GM06990 (cell line): ENCODE data around the gene U2SURP.
A peak's percentile ranks its signal among the peaks of the same experiment; 100 is the strongest.
"Not testable (repeated sequence)": the region's sequence is repeated elsewhere in the genome, so short reads cannot be mapped to it uniquely, and the experiment has no call there.

ENCODE experiments used
- DNase-seq: peaks from one replicate; pipeline ENCODE4 v3.0.0-alpha.2; 2011; ENCODE audit not compliant: insufficient read length; ENCODE audit errors: extremely low read depth
- H3K27me3 ChIP-seq: replicated peaks from 2 replicates; pipeline ENCODE4 v1.6.0; 2011; ENCODE audit warnings: low read length; ENCODE audit not compliant: control insufficient read depth, insufficient read depth
- H3K36me3 ChIP-seq: 2 replicates; pipeline ENCODE4 v1.5.1; 2011; ENCODE audit warnings: low read length; ENCODE audit not compliant: control insufficient read depth, insufficient read depth
- H3K4me3 ChIP-seq: replicated peaks from 2 replicates; pipeline ENCODE4 v1.5.1; 2011; ENCODE audit warnings: low read depth, mild to moderate bottlenecking, control low read depth, low read length
- TF ChIP-seq, protein P1 (sequence below): IDR thresholded peaks from 2 replicates; pipeline ENCODE4 v1.5.1; 2011; ENCODE audit warnings: low read length, control low read depth, mild to moderate bottlenecking, inconsistent platforms; ENCODE audit not compliant: insufficient read depth, poor library complexity, severe bottlenecking

Gene U2SURP

DNA sequence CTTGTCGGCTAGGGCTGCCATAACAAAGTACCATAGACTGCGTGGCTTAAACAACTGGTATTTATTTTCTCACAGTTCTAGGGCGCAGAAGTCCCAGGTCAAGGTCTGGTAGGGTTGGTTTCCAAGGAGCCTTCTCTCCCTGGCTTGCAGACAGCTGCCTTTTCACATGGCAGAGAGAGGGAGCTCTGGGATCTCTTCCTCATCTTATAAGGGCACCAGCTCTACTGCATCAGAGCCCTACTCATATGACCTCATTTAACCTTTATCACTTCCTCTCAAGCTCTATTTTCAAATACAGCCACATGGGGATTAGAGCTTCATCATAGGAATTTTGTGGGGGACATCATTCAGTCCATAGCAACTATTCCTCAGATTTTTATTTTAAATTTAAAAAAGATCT lies 20.3 kb upstream of the U2SURP start:
- H3K27me3 ChIP-seq, result no peaks in the 10 kb centered on the region
- no peak overlapping the region for H3K4me3 ChIP-seq
- no peak for DNase-seq
- no peaks in the 10 kb centered on the region for H3K36me3 ChIP-seq
- TF ChIP-seq, protein P1, sequence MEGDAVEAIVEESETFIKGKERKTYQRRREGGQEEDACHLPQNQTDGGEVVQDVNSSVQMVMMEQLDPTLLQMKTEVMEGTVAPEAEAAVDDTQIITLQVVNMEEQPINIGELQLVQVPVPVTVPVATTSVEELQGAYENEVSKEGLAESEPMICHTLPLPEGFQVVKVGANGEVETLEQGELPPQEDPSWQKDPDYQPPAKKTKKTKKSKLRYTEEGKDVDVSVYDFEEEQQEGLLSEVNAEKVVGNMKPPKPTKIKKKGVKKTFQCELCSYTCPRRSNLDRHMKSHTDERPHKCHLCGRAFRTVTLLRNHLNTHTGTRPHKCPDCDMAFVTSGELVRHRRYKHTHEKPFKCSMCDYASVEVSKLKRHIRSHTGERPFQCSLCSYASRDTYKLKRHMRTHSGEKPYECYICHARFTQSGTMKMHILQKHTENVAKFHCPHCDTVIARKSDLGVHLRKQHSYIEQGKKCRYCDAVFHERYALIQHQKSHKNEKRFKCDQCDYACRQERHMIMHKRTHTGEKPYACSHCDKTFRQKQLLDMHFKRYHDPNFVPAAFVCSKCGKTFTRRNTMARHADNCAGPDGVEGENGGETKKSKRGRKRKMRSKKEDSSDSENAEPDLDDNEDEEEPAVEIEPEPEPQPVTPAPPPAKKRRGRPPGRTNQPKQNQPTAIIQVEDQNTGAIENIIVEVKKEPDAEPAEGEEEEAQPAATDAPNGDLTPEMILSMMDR, result no peak

DNA sequence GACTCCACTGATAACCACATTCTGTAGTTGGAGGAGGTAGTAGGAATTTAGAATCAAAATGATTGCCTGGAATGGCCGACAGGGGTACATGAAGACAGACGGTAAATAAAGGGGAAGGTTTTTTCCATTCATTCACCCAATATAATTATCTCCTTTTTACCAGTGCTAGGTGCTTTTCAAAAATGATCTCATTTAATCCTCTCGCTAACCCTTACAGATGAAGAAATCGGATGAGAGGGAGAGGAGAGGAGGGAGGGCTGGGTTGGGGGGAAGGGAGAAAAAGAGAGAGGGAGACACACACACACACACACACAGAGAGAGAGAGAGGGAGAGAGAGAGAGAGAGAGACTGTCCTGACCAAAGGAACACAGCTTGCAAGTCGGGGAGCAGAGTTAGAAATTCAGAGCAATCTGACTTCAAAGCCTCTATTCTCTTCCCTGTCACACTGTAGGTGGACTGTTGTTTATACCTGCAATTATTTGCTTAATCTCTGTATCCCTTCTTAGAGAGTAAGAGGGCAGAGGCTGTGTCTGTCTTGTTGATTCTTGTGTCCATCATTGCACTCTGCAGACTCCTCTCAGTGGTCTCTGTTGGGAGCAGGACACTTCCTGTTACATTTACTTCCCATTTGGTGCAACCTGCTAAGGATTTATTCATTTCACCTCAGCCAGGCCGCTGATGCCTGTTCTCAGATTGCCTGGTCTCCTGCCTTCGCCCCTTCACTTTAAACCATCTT lies 19.2 kb upstream of the U2SURP start:
- TF ChIP-seq, protein P1, result no peak
- H3K4me3 ChIP-seq, result no peak overlapping the region
- DNase-seq, result no peak
- H3K36me3 ChIP-seq, result no peaks in the 10 kb centered on the region
- no peaks in the 10 kb centered on the region for H3K27me3 ChIP-seq

DNA sequence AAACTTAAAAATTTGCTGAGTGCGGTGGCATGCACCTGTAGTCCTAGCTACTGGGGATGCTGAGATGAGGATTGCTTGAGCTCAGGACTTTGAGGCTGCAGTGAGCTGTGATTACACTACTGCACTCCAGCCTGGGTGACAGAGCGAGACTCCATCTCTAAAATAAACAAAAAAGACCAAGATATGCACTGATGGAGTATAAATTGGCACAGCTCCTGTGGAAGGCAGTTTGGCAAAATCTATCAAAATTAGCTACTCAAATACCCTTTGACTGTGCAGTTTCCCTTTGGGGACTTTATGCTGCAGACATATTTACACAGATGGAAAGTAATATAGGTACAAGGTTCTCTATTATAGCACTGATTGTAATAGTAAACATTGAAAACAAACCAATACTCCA lies 18.1 kb upstream of the U2SURP start:
- Histone ChIP-seq H3K36me3 (no peaks in the 10 kb centered on the region), H3K4me3 (no peak overlapping the region), H3K27me3 (no peaks in the 10 kb centered on the region)
- TF ChIP-seq, protein P1, result no peak
- no peak for DNase-seq

DNA sequence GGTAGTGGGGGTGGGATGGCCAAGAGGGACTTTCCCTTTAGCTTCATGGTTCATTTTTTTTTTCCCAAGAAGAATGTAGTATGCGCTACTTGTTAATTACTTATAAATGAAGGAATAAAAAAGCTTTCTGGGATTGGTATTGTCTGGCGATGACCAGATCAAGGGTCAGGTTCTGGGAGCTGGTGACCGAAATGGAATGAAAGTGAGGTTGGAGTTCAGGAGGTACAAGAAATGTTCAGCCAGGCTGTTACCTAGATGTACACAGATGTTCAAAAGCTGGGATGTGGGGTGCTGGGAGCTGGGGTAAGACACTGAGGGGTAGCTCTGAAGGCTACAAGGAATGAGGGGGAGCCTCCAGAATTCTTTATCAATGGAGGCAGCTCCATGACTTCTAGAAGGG lies 17.1 kb upstream of the U2SURP start:
- Histone ChIP-seq H3K36me3 (no peaks in the 10 kb centered on the region), H3K27me3 (no peaks in the 10 kb centered on the region), H3K4me3 (no peak overlapping the region)
- TF ChIP-seq, protein P1, result no peak
- no peak for DNase-seq

DNA sequence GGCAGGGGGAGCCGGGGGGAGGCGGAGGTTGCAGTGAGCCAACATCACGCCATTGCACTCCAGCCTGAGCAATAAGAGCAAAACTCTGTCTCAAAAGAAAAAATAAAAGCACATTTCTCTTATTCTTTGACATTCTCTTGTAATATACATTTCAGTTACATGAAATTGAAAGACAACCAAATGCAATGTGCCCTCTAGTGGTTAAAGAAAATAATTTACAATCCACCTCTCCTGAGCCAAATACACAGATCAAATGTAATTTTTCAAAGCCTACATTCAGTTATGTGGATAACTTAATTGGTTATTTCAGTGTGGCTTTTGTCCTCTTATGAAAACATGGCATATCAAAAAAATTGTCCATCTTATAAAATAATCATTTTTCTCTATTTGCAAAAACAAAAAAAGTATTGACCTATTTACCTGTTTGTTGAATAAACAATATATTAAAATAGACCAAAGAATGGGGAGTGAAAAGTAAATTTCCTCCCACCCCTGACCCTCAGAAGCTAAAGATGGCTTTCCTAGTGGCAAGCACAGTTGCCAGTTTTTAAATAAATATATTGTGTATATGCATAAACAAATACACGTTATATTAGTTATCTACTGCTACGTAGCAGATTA lies 14.2 kb upstream of the U2SURP start:
- Histone ChIP-seq H3K4me3 (no peak overlapping the region), H3K36me3 (no peaks in the 10 kb centered on the region), H3K27me3 (no peaks in the 10 kb centered on the region)
- peak; percentile 27 for DNase-seq
- TF ChIP-seq, protein P1, result peak; percentile 50

DNA sequence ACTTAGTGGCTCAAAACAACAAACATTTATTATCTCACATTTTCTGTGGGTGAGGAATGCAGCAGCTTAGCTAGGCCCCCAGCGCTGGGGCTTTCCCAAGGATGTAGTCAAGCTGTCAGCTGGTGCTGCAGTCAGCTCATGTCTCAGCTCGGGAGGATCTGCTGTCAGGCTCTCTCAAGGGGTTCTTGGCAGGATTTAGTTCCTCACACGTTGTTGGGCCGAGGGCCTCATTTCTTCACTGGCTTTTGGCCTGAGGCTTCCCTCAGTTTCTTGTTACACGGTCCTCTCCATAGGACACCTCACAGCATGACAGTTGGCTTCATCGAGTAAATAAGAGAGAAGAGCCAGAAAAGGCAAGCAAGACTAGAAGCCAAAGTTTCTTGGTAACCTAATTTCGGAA lies 13.7 kb upstream of the U2SURP start:
- Histone ChIP-seq H3K36me3 (no peaks in the 10 kb centered on the region), H3K4me3 (no peak overlapping the region), H3K27me3 (no peaks in the 10 kb centered on the region)
- TF ChIP-seq, protein P1, result no peak
- peak; percentile 27 for DNase-seq

DNA sequence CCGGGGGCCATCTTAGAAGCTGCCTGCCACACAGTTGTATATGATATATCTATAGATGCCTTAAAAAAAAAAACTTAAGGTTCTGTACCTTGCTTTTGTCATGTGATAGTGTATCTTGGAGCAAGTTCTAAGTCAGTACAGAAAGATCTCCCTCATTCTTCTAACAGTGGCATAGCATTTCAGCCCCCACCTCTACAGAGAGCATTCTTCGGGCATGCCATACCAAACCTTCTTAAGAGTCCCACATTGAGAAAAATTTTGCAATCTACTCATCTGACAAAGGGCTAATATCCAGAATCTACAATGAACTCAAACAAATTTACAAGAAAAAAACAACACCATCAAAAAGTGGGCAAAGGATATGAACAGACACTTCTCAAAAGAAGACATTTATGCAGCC lies 13.1 kb upstream of the U2SURP start:
- not testable (repeated sequence) for H3K36me3 ChIP-seq, H3K4me3 ChIP-seq, DNase-seq, H3K27me3 ChIP-seq

DNA sequence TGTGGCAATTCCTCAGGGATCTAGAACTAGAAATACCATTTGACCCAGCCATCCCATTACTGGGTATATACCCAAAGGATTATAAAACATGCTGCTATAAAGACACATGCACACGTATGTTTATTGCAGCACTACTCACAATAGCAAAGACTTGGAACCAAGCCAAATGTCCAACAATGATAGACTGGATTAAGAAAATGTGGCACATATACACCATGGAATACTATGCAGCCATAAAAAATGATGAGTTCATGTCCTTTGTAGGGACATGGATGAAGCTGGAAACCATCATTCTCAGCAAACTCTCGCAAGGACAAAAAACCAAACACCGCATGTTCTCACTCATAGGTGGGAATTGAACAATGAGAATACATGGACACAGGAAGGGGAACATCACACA lies 12.5 kb upstream of the U2SURP start:
- DNase-seq, H3K4me3 ChIP-seq, H3K36me3 ChIP-seq, H3K27me3 ChIP-seq: not testable (repeated sequence)
